BLaER1 (cell line): Measurements from ENCODE around the gene SLC25A33.

ENCODE experiments used
- H3K27ac ChIP-seq: shearing (Covaris generic); formaldehyde crosslinking; 2 replicates; pipeline ENCODE4 v1.8.1; 2022
- H3K27me3 ChIP-seq: shearing (Covaris generic); formaldehyde crosslinking; 2 replicates; pipeline ENCODE4 v1.8.1; 2022
- H3K36me3 ChIP-seq: shearing (Covaris generic); formaldehyde crosslinking; 2 replicates; pipeline ENCODE4 v1.8.1; 2022
- H3K4me1 ChIP-seq: shearing (Covaris generic); formaldehyde crosslinking; 2 replicates; pipeline ENCODE4 v1.8.1; 2022
- H3K4me2 ChIP-seq: shearing (Covaris generic); formaldehyde crosslinking; 2 replicates; pipeline ENCODE4 v1.8.1; 2022
- H3K4me3 ChIP-seq: shearing (Covaris generic); formaldehyde crosslinking; 2 replicates; pipeline ENCODE4 v1.8.1; 2022
- H3K9ac ChIP-seq: shearing (Covaris generic); formaldehyde crosslinking; 2 replicates; pipeline ENCODE4 v1.8.1; 2022
- H3K9me3 ChIP-seq: shearing (Covaris generic); formaldehyde crosslinking; 2 replicates; pipeline ENCODE4 v1.8.1; 2022
- H4K20me1 ChIP-seq: shearing (Covaris generic); formaldehyde crosslinking; 2 replicates; pipeline ENCODE4 v1.8.1; 2022
- Cebpa-rat ChIP-seq: shearing (Covaris generic); IDR thresholded peaks from 2 replicates; pipeline ENCODE4 v1.8.1; 2022

The SLC25A33 gene

GRCh38 chr1:9606458-9606857 lies 67.2 kb downstream of the SLC25A33 start:
- H3K9ac ChIP-seq: no peak overlapping the region
- H3K36me3 ChIP-seq: peaks cover 100% of the 10 kb centered on the region
- TF ChIP-seq Cebpa-rat: no peak

DNA sequence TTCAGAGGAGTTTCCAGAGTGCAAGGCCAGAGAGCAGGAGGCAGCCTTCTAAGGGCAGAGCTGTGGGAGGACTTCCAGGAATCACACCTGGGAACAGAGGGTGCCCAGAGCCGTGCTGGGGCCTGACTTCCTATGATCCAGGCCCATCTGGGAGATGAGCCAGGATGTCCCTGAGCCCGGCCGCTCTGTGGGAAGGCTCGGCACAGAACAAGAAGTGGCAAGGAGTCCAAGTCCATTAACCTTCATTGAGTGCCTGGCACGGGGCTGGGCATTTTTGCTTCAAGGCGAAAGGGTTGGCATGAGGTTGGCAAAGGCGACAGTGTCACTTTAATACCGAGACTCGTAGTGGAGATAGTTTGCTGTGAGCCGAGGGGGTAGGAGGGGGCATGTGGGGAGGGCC lies 67.7 kb downstream of the SLC25A33 start:
- no peak overlapping the region for H3K4me2 ChIP-seq
- H3K9me3 ChIP-seq: no peaks in the 10 kb centered on the region
- H3K27me3 ChIP-seq: no peaks in the 10 kb centered on the region
- no peak overlapping the region for H3K27ac ChIP-seq
- no peak for TF ChIP-seq Cebpa-rat
- H4K20me1 ChIP-seq: peaks cover 87% of the 10 kb centered on the region
- H3K36me3 ChIP-seq: peaks cover 100% of the 10 kb centered on the region
- no peak overlapping the region for H3K4me3 ChIP-seq
- 0 out of 2 replicates have a peak, but pooled peaks cover under 1% of the 10 kb centered on the region for H3K4me1 ChIP-seq
- no peak overlapping the region for H3K9ac ChIP-seq

More at GRCh38 chr1:9606458-9606857, 67.2 kb downstream of the SLC25A33 start:
- H4K20me1 ChIP-seq: peaks cover 92% of the 10 kb centered on the region
- H3K9me3 ChIP-seq: no peaks in the 10 kb centered on the region
- no peak overlapping the region for H3K4me2 ChIP-seq
- H3K4me3 ChIP-seq: no peak overlapping the region
- H3K4me1 ChIP-seq: 0 out of 2 replicates have a peak, but pooled peaks cover 6% of the 10 kb centered on the region
- no peak overlapping the region for H3K27ac ChIP-seq
- H3K27me3 ChIP-seq: no peaks in the 10 kb centered on the region

- Histone ChIP-seq H3K4me2 (no peak overlapping the region), H3K27me3 (no peaks in the 10 kb centered on the region), H3K4me3 (no peak overlapping the region), H4K20me1 (peaks cover 86% of the 10 kb centered on the region), H3K9ac (no peak overlapping the region), H3K36me3 (peaks cover 100% of the 10 kb centered on the region), H3K27ac (no peak overlapping the region), H3K4me1 (no peaks in the 10 kb centered on the region), H3K9me3 (no peaks in the 10 kb centered on the region)
- no peak for TF ChIP-seq Cebpa-rat
Measured at GRCh38 chr1:9607352-9607751, 68.1 kb downstream of the SLC25A33 start.

DNA sequence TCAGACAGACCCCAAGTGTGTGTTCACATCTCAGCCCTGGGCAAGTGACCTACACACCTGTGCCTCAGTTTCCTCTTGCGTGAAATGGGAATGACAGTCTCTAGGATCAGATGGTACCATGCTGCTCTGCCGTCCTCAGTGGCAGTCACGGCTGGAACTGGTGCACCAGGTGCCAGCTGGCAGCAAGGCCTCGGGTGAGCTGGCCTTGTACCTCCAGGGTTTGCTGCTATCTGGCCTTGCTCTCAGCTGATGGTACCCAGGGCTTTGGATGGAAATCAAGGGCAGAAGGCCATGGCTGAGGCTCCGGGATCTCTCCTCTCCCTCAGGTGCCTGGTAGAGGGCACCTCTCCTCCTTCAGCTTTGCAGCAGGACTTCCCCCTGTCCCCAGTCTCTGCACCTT lies 70.7 kb downstream of the SLC25A33 start:
- Histone ChIP-seq H3K4me2 (no peak overlapping the region), H3K27ac (no peak overlapping the region), H3K36me3 (peaks cover 100% of the 10 kb centered on the region), H3K9ac (no peak overlapping the region), H4K20me1 (peaks cover 77% of the 10 kb centered on the region), H3K4me1 (no peaks in the 10 kb centered on the region), H3K9me3 (no peaks in the 10 kb centered on the region), H3K27me3 (no peaks in the 10 kb centered on the region), H3K4me3 (no peak overlapping the region)
- TF ChIP-seq Cebpa-rat: no peak

DNA sequence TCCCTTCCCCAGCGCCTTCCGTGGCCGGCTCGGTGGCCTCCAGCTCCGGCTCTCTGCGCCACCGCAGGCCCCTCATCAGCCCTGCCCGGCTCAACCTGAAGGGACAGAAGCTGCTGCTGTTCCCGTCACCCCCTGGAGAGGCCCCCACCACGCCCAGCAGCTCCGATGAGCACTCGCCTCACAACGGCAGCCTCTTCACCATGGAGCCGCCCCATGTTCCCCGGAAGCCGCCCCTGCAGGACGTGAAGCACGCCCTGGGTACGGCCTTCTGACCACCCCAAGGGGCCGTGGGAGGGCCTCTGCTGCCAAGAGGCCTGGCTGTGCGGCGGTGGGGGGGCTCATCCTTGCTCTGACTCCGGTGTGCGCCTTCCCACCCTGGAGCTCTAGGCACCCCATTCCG lies 71.3 kb downstream of the SLC25A33 start:
- peaks cover 97% of the 10 kb centered on the region for H3K36me3 ChIP-seq
- peaks cover 77% of the 10 kb centered on the region for H4K20me1 ChIP-seq
- H3K9ac ChIP-seq: no peak overlapping the region
- no peaks in the 10 kb centered on the region for H3K9me3 ChIP-seq
- TF ChIP-seq Cebpa-rat: no peak
- no peak overlapping the region for H3K4me2 ChIP-seq
- H3K27ac ChIP-seq: no peak overlapping the region
- H3K4me1 ChIP-seq: 0 out of 2 replicates have a peak, but pooled peaks cover 3% of the 10 kb centered on the region
- no peak overlapping the region for H3K4me3 ChIP-seq
- no peaks in the 10 kb centered on the region for H3K27me3 ChIP-seq

- H3K4me1 ChIP-seq: 0 out of 2 replicates have a peak, but pooled peaks cover 8% of the 10 kb centered on the region
- H3K27ac ChIP-seq: no peak overlapping the region
- no peak overlapping the region for H3K4me3 ChIP-seq
- H3K4me2 ChIP-seq: no peak overlapping the region
- TF ChIP-seq Cebpa-rat: no peak
- H3K9me3 ChIP-seq: no peaks in the 10 kb centered on the region
- H3K27me3 ChIP-seq: no peaks in the 10 kb centered on the region
- no peak overlapping the region for H3K9ac ChIP-seq
- peaks cover 65% of the 10 kb centered on the region for H4K20me1 ChIP-seq
- peaks cover 85% of the 10 kb centered on the region for H3K36me3 ChIP-seq
Measured at GRCh38 chr1:9611716-9612115, 72.5 kb downstream of the SLC25A33 start.

- Histone ChIP-seq H3K36me3 (peaks cover 80% of the 10 kb centered on the region), H3K27ac (no peak overlapping the region), H3K4me2 (no peak overlapping the region), H3K4me1 (0 out of 2 replicates have a peak, but pooled peaks cover 8% of the 10 kb centered on the region), H3K9me3 (no peaks in the 10 kb centered on the region), H3K27me3 (no peaks in the 10 kb centered on the region), H4K20me1 (peaks cover 59% of the 10 kb centered on the region), H3K4me3 (no peak overlapping the region), H3K9ac (no peak overlapping the region)
- no peak for TF ChIP-seq Cebpa-rat
Measured at GRCh38 chr1:9612162-9612845, 73.0 kb downstream of the SLC25A33 start.

DNA sequence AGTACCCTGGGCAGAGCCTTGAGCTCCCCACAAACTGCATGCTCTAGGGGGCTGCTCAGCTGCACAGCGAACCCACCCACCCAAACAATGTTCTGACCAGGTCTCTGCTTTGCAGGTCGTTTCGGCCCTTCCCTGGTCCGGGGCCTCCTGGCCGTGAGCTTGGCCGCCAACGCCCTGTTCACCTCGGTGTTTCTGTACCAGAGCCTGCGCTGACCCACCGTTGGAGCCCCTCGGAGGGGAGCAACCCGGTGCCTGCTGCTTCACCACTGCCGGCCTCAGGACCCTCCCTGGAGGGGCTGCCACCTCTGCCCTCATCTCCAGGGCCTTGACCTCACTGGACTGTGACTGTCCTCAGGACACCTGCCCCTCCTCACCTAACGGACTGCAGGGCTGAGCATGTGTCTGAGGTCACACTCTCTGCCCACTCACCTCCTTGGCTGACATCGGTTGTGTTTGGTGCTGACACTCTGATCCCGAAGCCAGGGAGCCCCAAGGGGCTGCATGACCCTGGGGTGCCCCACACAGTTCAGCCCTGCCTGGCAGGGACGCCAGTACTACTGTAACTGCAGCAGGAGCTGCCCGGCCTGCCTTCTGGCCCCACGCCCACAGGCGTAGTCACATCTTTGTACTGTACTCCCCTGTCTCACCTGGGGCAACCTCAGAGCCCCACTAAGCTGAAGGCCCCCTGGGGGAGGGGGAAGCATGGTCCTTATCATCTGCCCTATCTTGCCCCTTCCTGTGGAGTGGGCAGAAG lies 73.8 kb downstream of the SLC25A33 start:
- TF ChIP-seq Cebpa-rat: no peak
- Histone ChIP-seq H3K36me3 (peaks cover 72% of the 10 kb centered on the region), H3K4me2 (no peak overlapping the region)

GRCh38 chr1:9613625-9614299 lies 74.5 kb downstream of the SLC25A33 start:
- no peak overlapping the region for H3K4me3 ChIP-seq

More for the DNA sequence above, 73.8 kb downstream of the SLC25A33 start:
- Histone ChIP-seq H4K20me1 (peaks cover 52% of the 10 kb centered on the region), H3K9ac (no peak overlapping the region), H3K4me1 (0 out of 2 replicates have a peak, but pooled peaks cover 8% of the 10 kb centered on the region), H3K4me3 (no peak overlapping the region), H3K27me3 (no peaks in the 10 kb centered on the region), H3K9me3 (no peaks in the 10 kb centered on the region), H3K27ac (no peak overlapping the region)

More at GRCh38 chr1:9613625-9614299, 74.5 kb downstream of the SLC25A33 start:
- no peak overlapping the region for H3K27ac ChIP-seq
- H3K27me3 ChIP-seq: no peaks in the 10 kb centered on the region
- peaks cover 45% of the 10 kb centered on the region for H4K20me1 ChIP-seq
- no peak overlapping the region for H3K4me2 ChIP-seq
- peaks cover 65% of the 10 kb centered on the region for H3K36me3 ChIP-seq
- H3K9ac ChIP-seq: no peak overlapping the region
- no peaks in the 10 kb centered on the region for H3K9me3 ChIP-seq
- 0 out of 2 replicates have a peak, but pooled peaks cover 8% of the 10 kb centered on the region for H3K4me1 ChIP-seq
- TF ChIP-seq Cebpa-rat: no peak
